Activated CD4-positive, CD25-positive, alpha-beta regulatory T cell (primary cell): ENCODE measurements around the gene SPATA3.
"Not testable (repeated sequence)": the region's sequence is repeated elsewhere in the genome, so short reads cannot be mapped to it uniquely, and the experiment has no call there.

Experiments used
- DNase-seq, 4 experiments: peaks; one replicate each; lab custom pipeline; 2025; lab: John Stamatoyannopoulos, UW

Gene SPATA3

GRCh38 chr2:230998882-230999281 is 3.0 kb downstream of the SPATA3 start:
- DNase-seq: no peak

GRCh38 chr2:230999477-230999876 is 3.6 kb downstream of the SPATA3 start:
- no peak for DNase-seq

GRCh38 chr2:231000211-231000904 is 4.4 kb downstream of the SPATA3 start:
- no peak for DNase-seq

GRCh38 chr2:231001036-231001435 is 5.1 kb downstream of the SPATA3 start:
- DNase-seq: no peak

DNA sequence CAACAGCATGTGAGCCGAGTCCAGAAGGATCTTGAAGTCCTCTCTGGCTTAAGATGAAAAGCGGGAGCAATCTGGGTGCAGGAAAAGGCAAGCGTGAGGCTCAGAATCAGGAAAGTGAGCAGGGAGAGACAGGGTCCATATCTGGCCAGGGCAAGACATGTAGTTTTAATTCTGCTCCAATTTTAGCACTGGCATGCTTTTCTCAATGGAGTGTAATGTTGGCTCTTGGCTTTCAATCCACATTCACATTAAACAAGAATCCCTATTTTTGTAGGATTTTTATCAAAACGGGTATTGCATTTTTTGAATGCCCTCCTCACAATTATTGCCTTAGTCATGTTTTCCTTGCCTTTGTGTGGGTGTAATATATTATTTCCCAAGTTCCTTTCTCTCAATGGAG is 6.0 kb downstream of the SPATA3 start:
- DNase-seq: no peak

DNA sequence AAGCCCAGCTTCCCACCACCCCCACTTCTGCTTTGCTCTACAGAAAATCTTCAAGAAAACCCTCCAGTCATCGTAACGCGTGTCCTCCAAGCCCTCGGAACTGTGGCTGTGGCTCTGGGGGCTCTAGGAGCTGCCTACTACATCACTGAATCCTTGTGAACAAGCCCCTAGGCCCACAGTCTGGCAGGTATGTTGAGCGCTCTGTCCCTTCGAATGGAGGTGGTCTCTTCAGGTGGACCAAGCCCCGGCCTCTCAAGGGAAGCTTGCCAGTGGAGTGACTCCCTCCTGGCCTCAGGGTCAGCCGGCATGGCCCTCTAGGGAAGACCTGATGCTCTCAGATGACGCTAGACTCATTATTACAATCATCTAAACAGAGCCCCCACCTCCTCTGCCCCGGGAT is 6.7 kb downstream of the SPATA3 start:
- no peak for DNase-seq

- DNase-seq: no peak
Observed at GRCh38 chr2:231003186-231003585, 7.3 kb downstream of the SPATA3 start.

DNA sequence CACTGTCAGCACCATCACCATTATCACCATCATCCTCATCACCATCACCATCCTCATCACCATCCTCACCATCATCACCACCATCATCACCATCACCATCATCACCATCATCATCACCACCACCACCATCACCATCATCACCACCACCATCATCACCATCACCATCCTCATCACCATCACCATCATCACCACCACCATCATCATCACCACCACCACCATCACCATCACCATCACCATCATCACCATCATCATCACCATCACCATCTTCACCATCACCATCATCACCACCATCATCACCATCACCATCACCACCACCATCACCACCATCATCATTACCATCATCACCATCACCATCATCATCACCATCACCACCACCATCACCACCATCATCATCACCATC is 9.0 kb downstream of the SPATA3 start:
- not testable (repeated sequence) for DNase-seq

- DNase-seq: no peak
Observed at GRCh38 chr2:231007286-231008098, 11.6 kb downstream of the SPATA3 start.

GRCh38 chr2:231008131-231008530 is 12.2 kb downstream of the SPATA3 start:
- no peak for DNase-seq

- no peak for DNase-seq
Observed at GRCh38 chr2:231009236-231009919, 13.5 kb downstream of the SPATA3 start.

DNA sequence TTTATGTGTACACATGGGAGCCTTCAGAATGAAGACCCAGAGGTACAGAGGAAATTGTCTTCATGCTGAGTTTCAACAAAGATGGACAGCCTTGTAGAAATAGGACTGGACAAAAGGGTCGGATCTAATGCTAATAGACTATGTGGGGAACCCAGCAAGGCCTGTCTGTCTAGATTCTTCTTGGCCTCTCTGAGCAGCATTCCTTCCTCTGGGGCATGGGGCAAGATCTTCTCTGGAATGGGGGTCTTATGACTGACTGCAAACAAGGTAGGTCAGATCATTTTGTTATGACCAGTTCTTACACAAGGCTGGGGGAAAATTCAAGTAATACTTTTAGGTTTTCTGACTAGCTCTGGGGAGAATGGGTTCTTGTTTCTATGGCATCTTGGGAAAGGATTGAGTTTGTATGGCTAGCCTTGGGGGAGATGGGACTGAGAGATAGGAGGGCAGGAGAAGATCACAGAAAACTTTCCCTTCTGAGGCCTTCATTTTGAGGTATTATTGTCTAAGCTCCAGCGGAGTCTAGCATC is 14.3 kb downstream of the SPATA3 start:
- no peak for DNase-seq

GRCh38 chr2:231011526-231011925 is 15.6 kb downstream of the SPATA3 start:
- DNase-seq: no peak

- DNase-seq: no peak
Observed at GRCh38 chr2:231012463-231012862, 16.5 kb downstream of the SPATA3 start.

- DNase-seq: no peak
Observed at GRCh38 chr2:231013820-231014219, 17.9 kb downstream of the SPATA3 start.

- DNase-seq: no peak
Observed at GRCh38 chr2:231015478-231015877, 19.6 kb downstream of the SPATA3 start.

GRCh38 chr2:231015926-231016325 is 20.0 kb downstream of the SPATA3 start:
- no peak for DNase-seq

- no peak for DNase-seq
Observed at GRCh38 chr2:231016566-231017230, 20.8 kb downstream of the SPATA3 start.

DNA sequence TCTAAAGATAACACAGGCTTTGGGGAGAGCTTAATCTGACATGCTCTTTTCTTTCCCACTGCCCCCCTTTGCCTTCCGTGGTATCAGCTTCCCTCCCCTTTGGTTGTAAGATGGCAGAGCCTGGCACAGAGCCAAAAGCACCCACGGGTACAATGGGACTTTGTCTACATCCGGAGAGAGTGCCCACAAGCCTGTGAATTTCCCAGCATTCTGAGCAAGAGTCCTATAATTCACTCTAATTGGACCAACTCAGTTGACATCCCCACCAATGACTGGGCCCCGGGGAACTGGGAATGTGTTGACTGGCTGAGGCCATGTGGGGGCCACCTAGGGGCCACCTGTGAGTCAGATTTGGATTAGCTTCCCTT is 21.3 kb downstream of the SPATA3 start:
- DNase-seq: no peak

DNA sequence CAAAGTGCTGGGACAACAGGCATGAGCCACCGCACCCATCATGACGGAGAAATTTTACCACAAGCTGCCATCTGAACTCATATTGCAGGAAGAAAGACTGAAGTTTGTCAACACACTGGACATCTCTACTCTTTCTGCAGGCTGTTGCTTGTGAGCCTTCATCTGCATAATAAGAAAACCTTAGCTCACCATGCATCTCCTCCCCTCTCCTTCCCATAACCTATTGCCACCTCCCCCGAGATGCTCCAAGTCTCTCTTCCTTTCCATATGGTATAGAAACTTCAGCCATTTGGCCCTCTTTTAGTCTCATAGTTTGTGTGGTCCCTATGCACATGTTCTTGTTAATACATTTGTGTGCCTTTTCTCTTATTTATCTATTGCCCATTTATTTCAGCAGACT is 22.3 kb downstream of the SPATA3 start:
- DNase-seq: no peak

- not testable (repeated sequence) for DNase-seq
Observed at GRCh38 chr2:231025059-231025458, 29.1 kb downstream of the SPATA3 start.

GRCh38 chr2:231028889-231029288 is 33.0 kb downstream of the SPATA3 start:
- DNase-seq: no peak
